Psoas muscle (tissue), 8 donors: ENCODE measurements around the gene OR2AJ1. TPM values are rescaled to one million over a fixed set of nuclear protein-coding genes. Genes with fewer than 3 reads are reported as not detected.

Experiments
- ATAC-seq, 4 donors: fragments of 200-7000 bp; cut with Tn5 transposase; one replicate each; pipeline ENCODE4 v1.9.1; 2020; ENCODE audit warnings: moderate library complexity in 3 of 4, mild to moderate bottlenecking in 2 of 4
- DNase-seq, 2 donors: peaks; one replicate each; pipeline ENCODE4 v3.0.0-alpha.2; 2020
- H3K27ac ChIP-seq: fragments of 200-600 bp; one replicate; pipeline ENCODE4 v1.8.0; 2022
- H3K27me3 ChIP-seq, 3 donors: fragments of 200-600 bp in 1 of 3; one replicate each; pipeline versions ENCODE4 v1.6.1 to v1.8.0; 2013 to 2022; ENCODE audit warnings: low read length in 2 of 3, mild to moderate bottlenecking in 2 of 3, moderate library complexity in 1 of 3; ENCODE audit not compliant: insufficient read depth in 3 of 3
- H3K36me3 ChIP-seq, 2 donors: fragments of 200-600 bp in 1 of 2; one replicate each; pipeline versions ENCODE4 v1.6.1 to v1.8.0; 2013 to 2022; ENCODE audit warnings: low read depth in 1 of 2, mild to moderate bottlenecking in 1 of 2, moderate library complexity in 1 of 2; ENCODE audit not compliant: insufficient read depth in 1 of 2
- H3K4me1 ChIP-seq: fragments of 200-600 bp; one replicate; pipeline ENCODE4 v1.8.0; 2022
- H3K4me3 ChIP-seq: fragments of 200-600 bp; one replicate; pipeline ENCODE4 v1.8.0; 2022; ENCODE audit warnings: mild to moderate bottlenecking
- H3K9me3 ChIP-seq: fragments of 200-600 bp; one replicate; pipeline ENCODE4 v1.8.0; 2022
- CTCF ChIP-seq: fragments of 200-600 bp; IDR thresholded peaks from one replicate; pipeline ENCODE4 v1.8.0; 2022; ENCODE audit warnings: antibody characterized with exemption
- WGBS, 3 donors: extraction: QIAGEN DNeasy Blood & Tissue Kit; methylation state at CpG; one replicate each; pipeline versions ENCODE4 v1.1.6 to v1.1.7; 2013; 5-methylcytosine and 5-hydroxymethylcytosine counted together
- intact Hi-C, 2 donors: fragments of 100-400 bp; cut with DNase I; formaldehyde crosslinking; loops; one replicate each; pipeline versions ENCODE4 v1.11.0 to v1.14.2; 2022
- polyA plus RNA-seq, 3 donors: library from polyadenylated mRNA; stranded (reverse); fragments of 200-250 nt; gene quantifications; one replicate each; pipeline ENCODE4 v1.2.3, GENCODE V29; 2013
- total RNA-seq, 4 donors: library from RNA; stranded (reverse); fragmentation: NEBNext Ultra II Directional in 2 of 4; extraction: Animal tissue kit (Norgen Biotek cat#: 25700) in 2 of 4; gene quantifications; one replicate each; pipeline versions ENCODE4 v1.2.1 to v1.2.4, GENCODE V29; 2021 to 2023
- donor health status: healthy with polysubstance abuse.
- donor health status: DM: no; HTN: no; CAD: no; lungs with moderate emphysema.
- donor health status: Bipolar disorder and iron deficiency.
- donor health status: healthy.
- donor health status: DM: yes; HTN: yes; CAD: no.
- donor health status: DM: no; HTN: no; CAD: no.
- donor health status: DM: no; HTN: no; CAD: no.
- donor health status: DM: yes; HTN: yes; CAD: no.

Gene OR2AJ1
- total and polyA plus RNA-seq, 7 donors, result not detected

GRCh38 chr1:247966532-247967204, 42.0 kb downstream of the OR2AJ1 start:
- Histone ChIP-seq H3K9me3 (no peaks in the 10 kb centered on the region), H3K4me3 (no peak overlapping the region), H3K27ac (no peak overlapping the region), H3K36me3 (no peaks in the 10 kb centered on the region), H3K27me3 (no peaks in the 10 kb centered on the region), H3K4me1 (no peaks in the 10 kb centered on the region)
- no peak for DNase-seq
- intact Hi-C loops, result no loop called here
- no peak for TF ChIP-seq CTCF
- no peak for ATAC-seq
- WGBS, 3 donors, result 64 to 71% (median 67%) methylated on average over 5 of the region's 5 CpGs

Other genes with a start within 250 kb of the OR2AJ1 start
- gene OR13G1, start 245.2 kb upstream of the OR2AJ1 start, total RNA-seq, result not detected
- gene OR13G1, start 245.2 kb upstream of the OR2AJ1 start, polyA plus RNA-seq, result not detected
- gene OR6F1, start 208.2 kb upstream of the OR2AJ1 start, total RNA-seq, result not detected
- gene OR6F1, start 208.2 kb upstream of the OR2AJ1 start, polyA plus RNA-seq, result not detected
- not detected for gene OR14K1, start 186.3 kb upstream of the OR2AJ1 start, total RNA-seq
- not detected for gene OR14K1, start 186.3 kb upstream of the OR2AJ1 start, polyA plus RNA-seq
- not detected for gene OR14A2, start 176.7 kb upstream of the OR2AJ1 start, total RNA-seq
- gene OR14A2, start 176.7 kb upstream of the OR2AJ1 start, polyA plus RNA-seq, result not detected
- gene OR1C1, start 164.3 kb upstream of the OR2AJ1 start, total RNA-seq, result not detected
- not detected for gene OR1C1, start 164.3 kb upstream of the OR2AJ1 start, polyA plus RNA-seq
- not detected for gene OR14A16, start 100.8 kb upstream of the OR2AJ1 start, total RNA-seq
- not detected for gene OR14A16, start 100.8 kb upstream of the OR2AJ1 start, polyA plus RNA-seq
- not detected for gene OR11L1, start 83.0 kb upstream of the OR2AJ1 start, total RNA-seq
- not detected for gene OR11L1, start 83.0 kb upstream of the OR2AJ1 start, polyA plus RNA-seq
- 1 to 10 TPM in 1 of 4 donors, under 1 TPM in 3; 0.06 to 2.4 (median 0.46) TPM for gene TRIM58, start 67.7 kb upstream of the OR2AJ1 start, total RNA-seq
- under 1 TPM in 2 of 3 donors, not detected in 1; 0.04 to 0.08 TPM for gene TRIM58, start 67.7 kb upstream of the OR2AJ1 start, polyA plus RNA-seq
- under 1 TPM in 2 of 4 donors, not detected in 2; 0.24 to 0.57 TPM for gene OR2W3, start 29.3 kb upstream of the OR2AJ1 start, total RNA-seq
- gene OR2W3, start 29.3 kb upstream of the OR2AJ1 start, polyA plus RNA-seq, result under 1 TPM in 1 of 3 donors, not detected in 2; 0.07 TPM
- gene OR2T8, start 4.6 kb upstream of the OR2AJ1 start, total RNA-seq, result not detected
- not detected for gene OR2T8, start 4.6 kb upstream of the OR2AJ1 start, polyA plus RNA-seq
- gene OR2L8, start 24.0 kb downstream of the OR2AJ1 start, total RNA-seq, result not detected
- not detected for gene OR2L8, start 24.0 kb downstream of the OR2AJ1 start, polyA plus RNA-seq
- gene OR2AK2, start 40.3 kb downstream of the OR2AJ1 start, total RNA-seq, result not detected
- gene OR2AK2, start 40.3 kb downstream of the OR2AJ1 start, polyA plus RNA-seq, result not detected
- not detected for gene OR2L5, start 88.8 kb downstream of the OR2AJ1 start, total RNA-seq
- gene OR2L5, start 88.8 kb downstream of the OR2AJ1 start, polyA plus RNA-seq, result not detected
- gene OR2L2, start 105.2 kb downstream of the OR2AJ1 start, total RNA-seq, result not detected
- not detected for gene OR2L2, start 105.2 kb downstream of the OR2AJ1 start, polyA plus RNA-seq
- gene OR2L3, start 121.9 kb downstream of the OR2AJ1 start, total RNA-seq, result not detected
- gene OR2L3, start 121.9 kb downstream of the OR2AJ1 start, polyA plus RNA-seq, result not detected
- not detected for gene OR2L13, start 170.3 kb downstream of the OR2AJ1 start, total RNA-seq
- gene OR2L13, start 170.3 kb downstream of the OR2AJ1 start, polyA plus RNA-seq, result not detected
- gene OR2M5, start 220.3 kb downstream of the OR2AJ1 start, total RNA-seq, result not detected
- gene OR2M5, start 220.3 kb downstream of the OR2AJ1 start, polyA plus RNA-seq, result not detected
- gene OR2M2, start 249.9 kb downstream of the OR2AJ1 start, total RNA-seq, result not detected
- not detected for gene OR2M2, start 249.9 kb downstream of the OR2AJ1 start, polyA plus RNA-seq